Adrenal gland (tissue), 12 donors: Measurements from ENCODE around the gene NAA10. TPM values are rescaled to one million over a fixed set of nuclear protein-coding genes. Genes with fewer than 3 reads are reported as not detected.

Experiments
- DNase-seq, 7 donors: peaks; one replicate each; pipeline ENCODE4 v3.0.0-alpha.2; 2019 to 2020
- H3K27ac ChIP-seq, 5 donors: fragments of 200-600 bp; sonication (generic) in 4 of 5; 1 replicate in 3 of 5; 2 replicates in 2 of 5; pipeline versions ENCODE4 v1.5.1 to v1.8.0; 2016 to 2020; ENCODE audit warnings: mild to moderate bottlenecking in 1 of 5
- H3K27me3 ChIP-seq: fragments of 200-600 bp; 2 replicates; pipeline ENCODE4 v1.8.0; 2021
- H3K36me3 ChIP-seq, 2 donors: fragments of 200-600 bp; replicated peaks in 1 of 2; 1 replicate in 1 of 2; 2 replicates in 1 of 2; pipeline versions ENCODE4 v1.5.1 to v1.8.0; 2018 to 2022
- H3K4me1 ChIP-seq, 2 donors: fragments of 200-600 bp; replicated peaks in 1 of 2; 1 replicate in 1 of 2; 2 replicates in 1 of 2; pipeline versions ENCODE4 v1.5.1 to v1.8.0; 2018 to 2021
- H3K4me3 ChIP-seq, 4 donors: fragments of 200-600 bp; sonication (generic) in 3 of 4; one replicate each; pipeline ENCODE4 v1.5.1; 2016 to 2018
- H3K9me3 ChIP-seq, 3 donors: fragments of 200-600 bp; sonication (generic) in 1 of 3; replicated peaks in 1 of 3; 1 replicate in 2 of 3; 2 replicates in 1 of 3; pipeline versions ENCODE4 v1.5.1 to v1.8.0; 2016 to 2021
- POLR2A ChIP-seq, 2 donors: fragments of 450-650 bp; IDR thresholded peaks; one replicate each; pipeline ENCODE4 v1.6.1; 2017; ENCODE audit warnings: antibody characterized with exemption in 2 of 2, mild to moderate bottlenecking in 2 of 2, moderate library complexity in 1 of 2
- WGBS, 4 donors: extraction: QIAGEN DNeasy Blood & Tissue Kit in 2 of 4; methylation state at CpG; one replicate each; pipeline versions ENCODE4 v1.1.5 to v1.1.7; 2013 to 2017; 5-methylcytosine and 5-hydroxymethylcytosine counted together
- intact Hi-C, 2 donors: fragments of 100-400 bp; cut with DNase I; formaldehyde crosslinking; loops; one replicate each; pipeline versions ENCODE4 v1.14.1 to v1.15.0; 2022 to 2023
- polyA plus RNA-seq, 3 donors: library from polyadenylated mRNA; stranded (reverse); fragments of 200-250 nt in 2 of 3; fragments of 350-450 nt in 1 of 3; fragmentation: Illumina TruSeq in 1 of 3; extraction: RNeasy Lipid Tissue Mini Kit (QIAGEN cat#74804) in 1 of 3; gene quantifications; one replicate each; pipeline ENCODE4 v1.2.3, GENCODE V29; 2013 to 2014
- total RNA-seq, 9 donors: library from RNA; depleted of rRNA in 4 of 9; stranded (reverse); fragments of >200 nt in 4 of 9; fragments of 120-200 nt in 1 of 9; fragmentation: NEBNext Ultra II Directional in 1 of 9; extraction: Animal tissue kit (Norgen Biotek cat#: 25700) in 1 of 9; gene quantifications; one replicate each; pipeline versions ENCODE4 v1.1.0 to v1.2.4, GENCODE V29; 2013 to 2023
- TF ChIP-seq, protein P1 (sequence below), 6 experiments: fragments of 450-650 bp in 4 of 6; fragments of 200-600 bp in 2 of 6; sonication (generic) in 1 of 6; IDR thresholded peaks; 1 replicate in 5 of 6; 2 replicates in 1 of 6; pipeline versions ENCODE4 v1.5.1 to v1.8.0; 2016 to 2021; ENCODE audit warnings: antibody characterized with exemption in 6 of 6, mild to moderate bottlenecking in 2 of 6, moderate library complexity in 1 of 6
- donor health status: healthy with polysubstance abuse.
- donor health status: Bipolar disorder and iron deficiency.
- donor health status: DM: yes; HTN: yes; CAD: no.
- donor health status: DM: no; HTN: no; CAD: no.
- donor health status: DM: no; HTN: no; CAD: no.
- donor health status: DM: yes; HTN: yes; CAD: no.

Gene NAA10
- total and polyA plus RNA-seq, 12 donors = 60.0 to 287 (median 97.8) TPM

DNA sequence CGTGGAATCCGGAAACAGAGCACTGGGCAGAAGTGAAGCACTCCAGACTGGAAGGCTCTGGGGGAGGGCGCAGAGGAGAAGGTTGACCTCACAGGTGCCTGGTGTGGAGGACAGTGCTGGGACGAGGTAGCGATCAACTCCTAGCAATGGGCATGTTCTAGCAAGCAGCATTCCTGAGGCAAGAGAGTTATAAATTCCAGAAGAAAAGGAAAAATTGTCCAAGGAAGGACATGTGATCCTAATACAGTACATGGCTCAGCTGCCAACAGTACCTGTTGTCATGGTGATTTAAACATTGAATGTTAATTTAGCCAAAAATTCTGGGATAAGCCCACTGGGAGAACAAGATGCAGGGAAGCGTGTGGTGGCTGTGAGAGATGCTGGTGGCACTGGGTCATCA lies 17.0 kb downstream of the NAA10 start:
- no peaks in the 10 kb centered on the region for H3K9me3 ChIP-seq
- no peak overlapping the region for H3K4me3 ChIP-seq
- TF ChIP-seq POLR2A (IDR thresholded peaks at IDR 0.05) = no peak
- TF ChIP-seq, protein P1, sequence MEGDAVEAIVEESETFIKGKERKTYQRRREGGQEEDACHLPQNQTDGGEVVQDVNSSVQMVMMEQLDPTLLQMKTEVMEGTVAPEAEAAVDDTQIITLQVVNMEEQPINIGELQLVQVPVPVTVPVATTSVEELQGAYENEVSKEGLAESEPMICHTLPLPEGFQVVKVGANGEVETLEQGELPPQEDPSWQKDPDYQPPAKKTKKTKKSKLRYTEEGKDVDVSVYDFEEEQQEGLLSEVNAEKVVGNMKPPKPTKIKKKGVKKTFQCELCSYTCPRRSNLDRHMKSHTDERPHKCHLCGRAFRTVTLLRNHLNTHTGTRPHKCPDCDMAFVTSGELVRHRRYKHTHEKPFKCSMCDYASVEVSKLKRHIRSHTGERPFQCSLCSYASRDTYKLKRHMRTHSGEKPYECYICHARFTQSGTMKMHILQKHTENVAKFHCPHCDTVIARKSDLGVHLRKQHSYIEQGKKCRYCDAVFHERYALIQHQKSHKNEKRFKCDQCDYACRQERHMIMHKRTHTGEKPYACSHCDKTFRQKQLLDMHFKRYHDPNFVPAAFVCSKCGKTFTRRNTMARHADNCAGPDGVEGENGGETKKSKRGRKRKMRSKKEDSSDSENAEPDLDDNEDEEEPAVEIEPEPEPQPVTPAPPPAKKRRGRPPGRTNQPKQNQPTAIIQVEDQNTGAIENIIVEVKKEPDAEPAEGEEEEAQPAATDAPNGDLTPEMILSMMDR (IDR thresholded peaks at IDR 0.05) = no peak
- 79 to 92% (median 88%) methylated on average over 5 to 6 of the region's 6 CpGs for WGBS, 4 donors
- H3K4me1 ChIP-seq = peaks cover 0 to 5% of the 10 kb centered on the region in 2 donors
- intact Hi-C loops = no loop called here
- peaks cover 5% of the 10 kb centered on the region for H3K27me3 ChIP-seq
- H3K36me3 ChIP-seq = no peaks in the 10 kb centered on the region
- no peak for DNase-seq
- H3K27ac ChIP-seq = no peak overlapping the region

- H3K4me1 ChIP-seq = no peaks in the 10 kb centered on the region
- DNase-seq = no peak
- intact Hi-C loops = no loop called here
- no peaks in the 10 kb centered on the region for H3K9me3 ChIP-seq
- WGBS, 4 donors = 87 to 92% (median 91%) methylated on average over 12 to 17 of the region's 17 CpGs
- H3K27ac ChIP-seq = no peak overlapping the region
- H3K27me3 ChIP-seq = peaks cover 8% of the 10 kb centered on the region
- no peak for TF ChIP-seq POLR2A (IDR thresholded peaks at IDR 0.05)
- TF ChIP-seq, protein P1 (IDR thresholded peaks at IDR 0.05) = no peak
- no peaks in the 10 kb centered on the region for H3K36me3 ChIP-seq
- H3K4me3 ChIP-seq = no peak overlapping the region
Measured at GRCh38 chrX:153913701-153914100, 21.1 kb downstream of the NAA10 start.

- TF ChIP-seq, protein P1 (IDR thresholded peaks at IDR 0.05) = no peak
- no peak for TF ChIP-seq POLR2A (IDR thresholded peaks at IDR 0.05)
- no peaks in the 10 kb centered on the region for H3K36me3 ChIP-seq
- H3K4me3 ChIP-seq = no peak overlapping the region
- no peaks in the 10 kb centered on the region for H3K9me3 ChIP-seq
- 75 to 86% (median 80%) methylated on average over 1 to 17 of the region's 17 CpGs; no CpG with 5 or more reads in 1 of the 4 donors for WGBS, 4 donors
- no peak overlapping the region for H3K27ac ChIP-seq
- peaks cover 8% of the 10 kb centered on the region for H3K27me3 ChIP-seq
- intact Hi-C loops = no loop called here
- no peak for DNase-seq
- no peaks in the 10 kb centered on the region for H3K4me1 ChIP-seq
Measured at GRCh38 chrX:153913211-153913610, 21.6 kb downstream of the NAA10 start.

GRCh38 chrX:153911798-153912197 lies 23.0 kb downstream of the NAA10 start:
- Histone ChIP-seq H3K27me3 (peaks cover 10% of the 10 kb centered on the region), H3K4me1 (no peaks in the 10 kb centered on the region), H3K27ac (no peak overlapping the region), H3K4me3 (no peak overlapping the region), H3K9me3 (no peaks in the 10 kb centered on the region), H3K36me3 (no peaks in the 10 kb centered on the region)
- WGBS, 4 donors = 82 to 86% (median 85%) methylated on average over 6 of the region's 6 CpGs
- DNase-seq = no peak
- intact Hi-C loops = no loop called here
- no peak for TF ChIP-seq POLR2A (IDR thresholded peaks at IDR 0.05)
- TF ChIP-seq, protein P1 (IDR thresholded peaks at IDR 0.05) = no peak
